Iris pigment epithelial cell (primary cell): ENCODE results near the gene PARD3.
"Not testable (repeated sequence)": the region's sequence is repeated elsewhere in the genome, so short reads cannot be mapped to it uniquely, and the experiment has no call there.

ENCODE experiments used
- DNase-seq: peaks from one replicate; pipeline ENCODE4 v3.0.0-alpha.2; 2011; ENCODE audit warnings: low read depth

Gene PARD3

DNA sequence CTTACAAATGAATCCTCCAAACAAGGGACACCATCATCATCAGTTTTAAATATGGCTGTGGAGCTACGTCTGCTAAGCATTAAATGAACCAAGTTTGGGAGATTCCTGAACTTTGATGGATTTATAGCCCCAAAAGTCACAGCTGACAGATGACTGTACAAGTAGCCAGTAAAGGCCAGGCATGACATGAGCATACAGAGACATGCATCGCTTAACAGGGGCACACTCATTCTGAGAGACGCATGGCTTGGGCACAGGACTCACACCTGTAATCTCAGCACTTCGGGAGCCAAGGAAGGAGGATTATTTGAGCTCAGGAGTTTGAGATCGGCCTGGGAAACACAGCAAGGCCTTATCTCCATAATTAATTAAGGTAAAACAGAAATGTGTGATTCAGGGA, 166.2 kb downstream of the PARD3 start:
- no peak for DNase-seq

DNA sequence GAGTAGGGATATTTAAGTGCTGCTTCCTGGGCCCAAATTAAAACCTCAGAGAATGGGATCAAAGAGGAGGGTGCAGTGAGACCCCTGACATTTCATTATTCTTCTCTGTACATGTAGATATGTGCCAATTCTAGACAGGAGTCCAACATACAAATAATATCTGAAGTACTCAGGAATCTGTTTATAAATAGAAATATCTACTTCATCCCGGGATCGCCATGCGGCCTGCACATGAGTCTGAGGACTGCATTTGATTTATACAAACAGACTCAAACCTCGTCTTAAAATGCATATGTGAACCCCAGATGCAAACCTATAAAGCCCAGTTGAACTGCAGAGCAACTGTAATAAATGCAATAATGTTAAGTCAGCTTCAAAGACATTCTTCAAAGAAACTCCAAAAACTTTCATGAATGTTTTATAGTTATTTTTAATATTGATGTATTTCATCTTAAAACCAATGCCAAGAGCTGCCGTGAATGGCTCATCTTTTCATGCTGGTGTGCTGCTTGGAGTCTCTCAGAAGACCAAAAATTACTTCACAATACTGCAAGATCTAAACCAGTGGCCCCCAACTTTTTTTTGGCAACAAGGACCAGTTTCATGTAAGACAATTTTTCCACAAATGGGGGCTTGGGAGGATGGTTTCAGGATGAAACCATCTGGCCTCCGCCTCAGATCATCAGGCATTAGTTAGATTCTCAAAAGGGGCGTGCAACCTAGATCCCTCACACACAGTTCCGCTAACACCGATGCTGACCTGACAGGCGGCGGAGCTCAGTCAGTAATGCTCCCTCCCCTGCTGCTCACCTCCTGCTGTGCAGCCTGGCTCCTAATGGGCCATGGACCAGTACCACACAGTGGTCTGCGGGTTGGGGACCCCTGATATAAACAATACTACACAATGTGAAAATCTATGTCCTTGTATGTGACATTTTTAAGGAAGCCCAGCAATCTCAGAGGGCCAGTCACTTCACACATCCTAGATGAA, 166.9 kb downstream of the PARD3 start:
- no peak for DNase-seq

DNA sequence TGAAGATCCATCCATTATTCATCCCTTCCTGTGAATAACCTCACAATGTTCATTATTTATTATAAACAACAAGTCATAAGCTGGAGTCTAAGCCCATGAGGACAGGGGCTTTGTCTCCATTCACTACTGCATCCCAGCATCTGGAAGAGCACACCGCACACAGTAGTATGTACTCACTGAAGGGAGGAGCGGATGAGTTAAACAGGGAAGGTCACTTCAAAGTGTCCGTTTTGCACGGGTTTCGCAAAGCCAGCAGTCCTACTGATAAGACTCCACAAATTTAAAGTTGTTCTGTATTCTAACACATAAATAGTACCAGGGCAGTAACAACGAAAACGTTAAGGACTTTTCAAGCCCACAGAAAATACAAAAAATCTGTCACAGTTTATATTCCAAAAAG, 167.9 kb downstream of the PARD3 start:
- DNase-seq, result no peak

DNA sequence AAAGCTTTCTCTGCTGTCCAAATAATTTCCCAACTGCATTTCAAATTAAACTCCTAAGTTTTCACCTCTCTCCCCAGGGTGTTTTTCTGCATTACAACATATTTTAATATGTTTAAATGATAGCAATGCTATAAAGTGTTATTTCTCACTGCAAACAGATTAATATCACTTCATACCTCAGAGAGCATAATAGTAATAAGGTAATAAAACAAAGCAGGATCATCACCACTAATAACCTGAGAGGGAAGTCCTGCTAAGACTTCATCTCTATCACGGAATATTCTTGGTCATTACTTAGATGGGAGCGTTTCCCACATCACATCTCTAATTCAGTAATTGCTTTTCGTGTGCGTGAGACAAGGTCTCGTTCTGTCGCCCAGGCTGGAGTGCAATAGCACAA, 168.8 kb downstream of the PARD3 start:
- no peak for DNase-seq

DNA sequence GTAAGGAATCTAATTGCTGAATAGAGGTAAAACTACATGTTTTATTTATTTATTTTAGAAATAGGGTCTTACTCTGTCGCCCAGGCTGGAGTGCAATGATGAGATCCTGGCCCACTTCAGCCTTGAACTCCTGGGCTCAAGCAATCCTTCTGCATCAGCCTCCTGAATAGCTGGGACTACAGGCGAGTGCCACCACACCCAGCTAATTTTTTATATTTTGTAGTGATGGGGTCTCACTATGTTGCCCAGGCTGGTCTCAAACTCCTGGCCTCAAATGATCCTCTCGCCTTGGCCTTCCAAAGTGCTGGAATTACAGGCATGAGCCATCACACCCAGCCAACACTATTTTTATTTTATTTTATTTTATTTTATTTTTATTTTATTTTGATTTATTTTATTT, 170.3 kb downstream of the PARD3 start:
- not testable (repeated sequence) for DNase-seq

DNA sequence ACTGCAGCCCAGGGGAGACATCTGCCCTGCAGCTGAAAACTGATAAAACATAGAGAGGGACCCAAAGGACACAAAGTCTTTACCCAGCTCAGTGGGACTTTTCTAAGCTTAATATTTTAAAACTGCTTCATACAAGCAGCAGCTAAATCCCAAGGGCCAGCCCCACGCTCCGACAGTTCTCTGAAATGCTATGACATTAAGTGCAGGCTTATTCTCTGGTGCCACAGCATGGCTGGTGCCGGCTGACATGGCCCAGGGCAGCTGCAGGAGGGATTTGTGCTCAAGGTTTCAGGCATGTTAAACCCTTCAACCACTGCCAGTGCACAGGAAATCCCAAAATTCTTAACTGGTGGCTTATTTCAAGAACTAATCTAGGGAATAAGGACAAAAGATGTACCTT, 170.9 kb downstream of the PARD3 start:
- DNase-seq, result no peak

DNA sequence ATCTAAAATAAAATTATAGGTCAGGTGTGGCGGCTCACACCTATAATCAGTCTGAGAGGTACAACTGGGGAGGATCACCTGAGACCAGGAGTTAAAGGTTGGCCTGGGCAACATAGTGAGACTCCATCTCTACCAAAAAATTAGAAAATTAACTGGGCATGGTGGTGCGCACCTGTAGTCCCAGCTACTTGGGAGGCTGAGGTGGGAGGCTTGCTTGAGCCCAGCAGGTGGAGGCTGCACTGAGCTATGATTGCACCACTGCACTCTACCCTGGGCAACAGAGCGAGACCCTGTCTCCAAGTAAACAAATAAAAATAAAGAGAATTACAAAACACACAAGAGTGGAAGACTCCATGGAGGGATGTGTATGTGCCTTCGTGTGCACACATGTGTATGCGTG, 171.5 kb downstream of the PARD3 start:
- DNase-seq, result no peak

DNA sequence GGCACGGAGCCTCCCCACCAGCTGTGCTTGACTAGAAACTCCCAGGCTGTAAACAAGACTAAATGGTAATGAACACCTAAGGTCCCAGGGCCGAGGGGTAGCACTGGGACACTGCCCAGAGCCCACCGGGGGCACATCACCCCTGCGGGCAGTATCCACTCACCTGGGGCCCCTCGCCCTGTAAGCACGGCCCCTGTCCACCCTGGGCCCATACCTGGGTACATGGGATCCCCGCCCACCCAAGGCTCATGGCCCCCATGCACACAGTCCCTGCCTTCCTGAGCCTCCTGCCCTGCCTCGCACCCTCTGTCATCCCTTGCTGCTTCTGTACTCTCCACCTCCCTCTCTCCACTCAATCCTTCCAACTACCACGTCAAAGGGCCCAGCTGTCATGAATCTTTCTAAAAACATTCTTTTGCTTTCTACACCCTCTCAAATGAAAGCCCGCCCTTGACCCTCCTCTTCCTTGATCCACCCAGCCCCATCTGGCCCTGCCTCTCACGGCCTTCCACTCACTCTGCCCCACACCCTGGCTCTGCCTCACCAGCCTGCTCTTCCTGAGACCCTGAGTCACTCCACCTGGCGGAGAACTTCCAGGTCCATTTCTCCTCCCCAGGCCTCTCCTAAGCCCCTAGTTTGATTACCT, 173.1 kb downstream of the PARD3 start:
- no peak for DNase-seq

DNA sequence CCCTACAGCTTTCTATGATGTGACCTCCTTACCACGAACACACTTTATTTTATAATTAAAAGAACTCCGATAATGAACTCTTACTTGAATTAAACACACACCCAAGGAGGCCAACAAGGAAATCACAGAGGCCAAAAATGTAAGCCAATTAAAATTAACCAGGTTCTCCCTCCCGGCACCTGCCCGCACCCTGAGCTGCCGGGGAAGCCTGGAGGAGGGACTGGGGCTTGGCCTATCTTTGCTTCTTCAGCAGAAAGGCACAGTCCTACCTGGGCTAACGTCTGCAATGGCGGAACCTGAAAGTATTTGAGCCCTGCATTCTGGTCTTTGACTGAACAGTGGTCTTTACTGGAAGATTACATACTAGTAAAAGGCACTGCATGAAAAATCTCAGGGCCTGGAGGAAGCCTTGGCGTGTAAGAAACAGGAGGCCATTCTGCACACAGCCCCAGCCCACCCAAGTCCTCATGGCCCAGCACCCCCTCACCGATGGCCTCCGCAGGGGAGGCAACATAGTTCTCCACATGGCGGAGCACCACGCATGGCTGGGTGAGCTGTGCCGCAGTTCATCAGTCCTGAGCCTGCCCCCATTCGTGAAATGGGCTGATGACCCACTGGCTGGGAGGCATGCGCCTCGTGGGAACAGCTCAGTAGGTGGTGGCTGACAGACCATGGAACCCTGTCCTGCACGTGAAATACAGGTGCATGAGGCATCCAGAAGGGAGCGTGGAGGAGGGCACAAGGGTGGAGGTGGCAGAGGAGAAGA, 173.8 kb downstream of the PARD3 start:
- no peak for DNase-seq

DNA sequence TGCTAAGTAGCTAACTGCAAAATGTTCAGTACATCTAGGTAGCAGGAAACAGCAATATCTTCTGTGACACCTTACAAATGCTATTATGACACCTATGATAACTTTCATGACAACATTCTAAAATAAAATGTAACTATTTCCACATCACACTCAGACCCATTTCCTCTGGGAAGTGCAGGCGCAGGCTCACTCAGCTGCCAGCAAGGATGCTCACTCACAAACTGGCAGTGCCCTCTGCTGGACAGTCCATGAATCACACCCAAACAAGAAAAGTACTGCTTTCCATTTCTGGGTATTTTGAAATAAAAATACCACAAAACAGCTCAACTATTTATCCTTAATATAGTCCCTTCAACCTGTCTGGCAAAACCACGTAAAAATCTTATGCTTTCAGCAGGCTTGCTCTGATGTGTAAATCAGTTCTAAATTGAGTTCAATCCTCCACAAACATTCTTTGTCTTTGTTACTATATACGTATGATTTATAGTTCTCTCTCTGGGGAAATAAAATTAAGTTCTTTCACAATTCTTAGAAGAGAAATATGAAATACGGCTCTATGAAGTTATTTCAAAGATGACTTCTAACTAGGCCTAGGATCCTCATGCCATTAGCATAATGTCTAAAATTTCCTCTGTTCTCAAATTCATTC, 176.6 kb downstream of the PARD3 start:
- DNase-seq, result peak; percentile 88

DNA sequence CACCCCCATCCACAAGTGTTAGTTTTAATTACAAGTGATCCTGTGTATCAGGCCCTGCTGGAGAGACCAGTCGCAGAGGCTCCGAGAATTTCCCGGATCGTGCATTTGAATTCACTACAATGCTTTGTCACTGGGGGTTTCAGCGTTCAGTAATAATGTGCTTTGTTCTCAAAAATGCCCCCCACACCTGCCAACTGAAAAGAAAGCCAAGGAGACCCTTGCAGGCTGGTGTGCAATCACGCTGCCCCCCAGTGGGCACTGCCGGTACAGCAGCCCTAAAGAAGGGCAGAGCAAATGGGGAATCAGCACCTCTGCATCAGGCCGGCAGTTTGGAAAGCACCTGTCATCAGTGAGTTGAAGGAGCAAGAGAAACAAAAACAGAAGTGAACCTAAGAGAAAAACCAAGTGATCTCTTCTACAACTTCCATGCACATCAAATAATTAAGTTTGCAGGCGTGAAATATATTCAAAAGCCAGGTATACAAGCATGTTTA, 177.6 kb downstream of the PARD3 start:
- peak; percentile 52 for DNase-seq

DNA sequence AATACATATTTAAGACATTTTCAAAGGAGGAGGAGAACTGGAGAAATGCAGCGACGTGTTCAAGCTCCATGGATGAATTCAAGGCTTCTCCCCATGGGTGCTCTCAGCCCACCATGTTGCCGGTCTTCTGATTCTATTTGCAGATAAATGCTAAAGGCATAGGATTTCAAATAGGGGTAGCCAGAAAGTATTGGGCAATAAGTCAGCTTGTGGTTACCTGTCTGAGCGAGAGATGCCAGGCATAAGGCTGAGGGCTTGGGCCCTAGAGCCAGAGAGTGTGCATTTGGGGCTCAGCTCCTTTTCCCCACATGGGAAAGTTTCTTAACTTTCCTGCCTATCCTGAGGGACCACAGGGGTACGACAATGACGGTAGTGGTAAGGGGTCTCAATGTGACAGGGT, 180.0 kb downstream of the PARD3 start:
- no peak for DNase-seq

DNA sequence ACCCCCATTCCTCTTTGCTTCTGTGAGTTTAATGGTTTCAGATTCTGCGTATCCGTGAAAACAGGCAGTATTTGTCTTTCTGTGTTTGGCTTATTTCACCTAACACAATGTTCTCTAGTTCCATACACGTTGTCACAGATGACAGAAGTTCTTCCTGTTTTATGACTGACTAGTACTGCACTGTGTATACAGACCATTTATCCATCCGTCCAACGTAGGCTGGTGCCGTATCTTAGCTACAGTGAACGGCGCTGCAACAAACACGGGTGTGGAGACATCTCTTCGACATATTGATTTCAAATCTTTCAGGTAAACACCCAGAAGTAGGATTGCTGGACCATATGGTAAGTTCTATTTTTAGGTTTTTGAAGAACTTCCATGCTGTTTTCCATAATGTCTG, 181.7 kb downstream of the PARD3 start:
- DNase-seq, result no peak

DNA sequence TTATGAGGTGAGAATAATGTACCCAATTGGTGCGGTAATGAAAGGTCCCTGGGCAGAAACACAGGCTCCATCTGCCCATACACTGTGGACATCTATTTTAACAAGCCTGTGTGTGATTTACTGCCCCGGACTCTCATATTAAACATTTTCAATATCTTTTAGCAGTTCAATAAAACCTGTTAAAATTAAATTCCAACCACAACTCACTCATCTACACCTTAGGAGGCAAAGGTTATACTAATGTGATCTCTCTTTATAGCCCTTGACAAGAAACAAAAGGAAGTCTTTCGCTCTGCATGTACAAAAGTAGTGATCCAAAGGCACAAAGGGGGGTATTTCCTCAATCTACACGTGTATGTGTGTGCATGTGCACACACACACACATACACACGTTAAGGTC, 186.0 kb downstream of the PARD3 start:
- DNase-seq, result no peak

DNA sequence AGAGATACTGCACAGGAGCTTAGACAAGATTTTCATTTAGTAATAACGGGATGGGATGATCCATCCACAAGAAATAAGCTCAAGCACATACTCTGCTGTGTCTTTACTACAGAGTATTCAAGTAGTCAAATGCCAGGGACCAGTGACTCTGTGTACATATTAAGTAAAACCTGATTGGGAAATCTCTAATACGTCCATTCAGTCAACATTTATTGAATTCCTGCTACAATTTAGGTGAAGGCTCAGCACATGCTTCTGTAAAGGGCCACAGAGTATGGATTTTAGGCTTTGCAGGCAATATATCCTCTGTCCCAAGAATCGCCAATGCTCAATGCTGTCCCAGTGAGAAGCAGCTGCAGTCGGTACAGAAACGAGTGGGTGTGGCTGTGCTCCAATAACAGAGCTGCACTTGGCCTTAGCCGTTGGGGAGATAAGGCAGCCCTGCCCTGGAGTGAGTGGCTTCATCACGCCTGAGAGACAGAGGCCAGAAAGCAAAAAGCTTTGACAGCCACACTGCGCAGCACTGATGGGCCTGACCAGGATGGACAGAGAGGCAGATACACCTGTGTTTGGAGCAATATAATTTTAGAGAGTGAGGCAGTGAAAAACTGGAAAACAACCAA, 186.8 kb downstream of the PARD3 start:
- peak; percentile 65 for DNase-seq

DNA sequence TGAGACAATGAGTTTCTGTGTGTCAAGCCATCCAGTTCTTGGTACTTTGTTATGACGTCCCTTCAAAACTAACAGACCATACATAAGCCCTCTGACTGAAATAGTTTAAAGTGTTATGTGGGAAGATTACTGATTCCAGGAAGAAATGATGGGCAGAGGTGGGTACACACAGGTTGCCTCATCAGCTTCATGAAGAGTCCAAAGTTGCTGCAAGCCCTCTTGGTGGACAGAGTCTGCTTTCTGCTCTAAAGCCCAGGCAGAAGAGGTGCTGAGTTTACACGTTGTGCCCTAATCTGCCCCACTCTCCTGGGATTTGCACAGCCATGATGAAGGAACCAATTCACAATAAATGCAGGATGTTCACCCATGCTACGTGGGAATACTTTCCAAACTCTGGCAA, 187.4 kb downstream of the PARD3 start:
- DNase-seq, result no peak

DNA sequence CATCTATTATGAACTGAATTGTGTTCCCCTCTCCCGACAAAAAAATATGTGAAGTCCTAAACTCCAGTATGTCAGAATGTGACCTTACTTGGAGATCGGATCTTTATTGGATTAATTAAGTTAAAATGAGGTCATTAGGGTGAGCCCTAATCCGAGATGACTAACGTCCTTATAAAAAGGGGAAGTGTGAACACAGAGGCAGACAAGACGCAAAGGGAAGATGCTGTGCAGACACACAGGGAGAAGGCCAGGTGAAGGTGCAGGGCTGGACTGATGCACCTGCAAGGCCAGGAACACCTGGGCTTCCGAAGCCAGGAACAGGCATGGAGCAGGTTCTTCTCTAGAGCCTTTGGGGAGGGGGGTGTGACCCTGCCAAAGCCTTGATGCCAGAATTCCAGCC, 187.8 kb downstream of the PARD3 start:
- DNase-seq, result no peak

DNA sequence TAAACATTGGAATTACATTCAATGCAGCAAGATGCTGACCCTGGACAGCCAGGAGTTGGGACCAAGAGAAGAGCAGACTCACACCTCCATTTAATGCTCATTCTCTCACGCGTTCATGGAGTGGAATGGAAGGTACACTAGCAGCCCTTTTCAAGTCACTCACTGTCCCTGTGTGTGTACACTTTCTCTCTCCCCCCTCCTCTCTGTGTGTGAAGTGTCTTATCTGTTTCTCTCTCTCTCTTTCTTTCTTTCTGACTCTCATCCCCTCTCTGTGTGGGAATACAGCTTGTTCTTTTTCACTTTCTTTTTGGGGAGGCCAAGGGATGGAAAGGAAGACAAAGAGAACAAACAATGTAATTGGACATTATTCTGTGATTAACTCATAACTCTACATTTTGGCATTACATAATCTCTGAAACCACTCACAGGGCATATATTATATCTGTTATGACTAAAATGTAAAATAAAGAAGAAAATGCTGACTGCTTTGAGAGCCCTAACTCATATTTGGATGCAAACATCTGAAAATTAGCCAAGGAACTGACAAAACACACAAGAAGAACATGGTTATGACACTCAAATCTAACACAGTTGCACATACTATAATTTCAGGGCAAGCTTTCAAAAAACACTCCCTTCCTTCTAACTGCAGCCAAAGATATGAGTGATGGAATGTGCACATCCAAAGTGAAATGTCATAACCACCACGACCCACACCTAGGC, 188.8 kb downstream of the PARD3 start:
- peak; percentile 31 for DNase-seq

DNA sequence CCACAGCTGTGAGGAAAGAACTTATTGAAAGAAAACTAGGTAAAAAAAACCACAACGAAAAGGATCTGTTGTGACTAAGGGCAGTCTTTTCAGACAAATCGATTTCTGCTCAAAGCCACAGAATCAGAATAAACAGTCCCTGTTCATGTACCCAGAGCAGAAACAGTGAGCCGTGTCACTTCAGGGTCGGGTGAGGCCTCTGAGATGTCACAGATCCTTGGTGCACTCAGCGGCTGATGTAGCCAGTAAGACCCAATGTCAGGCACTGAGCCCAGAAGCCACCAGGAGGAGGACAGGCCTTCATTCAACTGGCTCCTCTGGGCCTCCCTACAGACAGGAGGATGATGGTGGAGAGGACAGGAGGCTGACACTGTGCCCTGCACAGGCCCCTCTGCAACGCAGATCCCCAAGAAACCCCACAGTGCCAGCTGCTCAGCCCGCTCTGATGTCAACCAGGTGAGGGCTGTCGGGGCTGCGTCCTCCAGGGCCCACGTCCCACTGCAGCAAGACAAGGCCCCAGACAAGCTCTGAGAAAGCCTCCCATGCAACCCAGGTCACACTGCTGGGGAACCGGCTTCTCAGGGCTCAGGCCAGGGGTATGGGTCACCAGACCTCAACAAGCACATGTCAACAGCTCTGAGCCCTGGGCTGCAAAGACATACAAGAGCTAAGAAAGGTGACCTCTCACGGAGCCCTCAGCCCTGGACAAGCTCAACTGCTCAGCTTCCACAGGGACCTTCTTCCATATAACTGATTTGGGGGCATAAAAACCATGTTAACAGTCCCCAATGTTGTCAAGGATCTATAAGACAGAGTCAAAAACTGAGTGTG, 190.6 kb downstream of the PARD3 start:
- no peak for DNase-seq

DNA sequence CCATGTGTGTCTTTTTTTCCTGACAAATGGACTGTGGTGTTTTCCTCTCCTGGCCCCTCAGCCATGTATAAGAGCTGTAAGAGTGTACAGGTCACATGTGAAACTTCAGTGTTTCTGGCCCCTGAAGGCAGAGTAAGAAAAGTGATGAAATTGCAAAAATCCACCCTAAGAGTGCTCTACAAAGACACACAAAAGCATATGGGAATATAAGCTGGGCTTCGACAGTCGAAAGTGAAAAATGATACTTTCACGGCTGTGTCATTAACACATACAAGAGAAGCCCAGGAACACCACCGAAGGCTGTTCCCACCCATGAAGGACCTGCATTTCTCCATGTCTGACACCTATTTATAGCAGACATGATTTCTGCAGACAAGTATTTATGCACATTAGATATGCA, 192.2 kb downstream of the PARD3 start:
- no peak for DNase-seq
